WTC11 (cell line): ENCODE data around the gene GALP. TPM values are rescaled to one million over a fixed set of nuclear protein-coding genes. Genes with fewer than 3 reads are reported as not detected.

ENCODE experiments used
- total RNA-seq: library from RNA; stranded (reverse); gene quantifications from 3 replicates; pipeline ENCODE4 v1.2.3, GENCODE V29; 2021

GALP gene
- total RNA-seq, 1 experiment from 2014 or later, result not detected

Other genes with a start within 250 kb of the GALP start
- gene NLRP13, start 243.7 kb upstream of the GALP start, total RNA-seq, result not detected in 3 replicates
- not detected in 3 replicates for gene NLRP8, start 228.2 kb upstream of the GALP start, total RNA-seq
- not detected in 3 replicates for gene NLRP5, start 189.2 kb upstream of the GALP start, total RNA-seq
- 60.8 to 62.9 TPM (median 62.0 TPM) in 3 replicates for gene ZNF787, start 54.7 kb upstream of the GALP start, total RNA-seq
- 84.0 to 87.9 TPM (median 87.7 TPM) in 3 replicates for gene ZNF444, start 34.7 kb upstream of the GALP start, total RNA-seq
- gene ZSCAN5B, start 21.8 kb downstream of the GALP start, total RNA-seq, result not detected in 3 replicates
- gene ZSCAN5C, start 26.3 kb downstream of the GALP start, total RNA-seq, result not detected in 3 replicates
- gene EDDM13, start 96.7 kb downstream of the GALP start, total RNA-seq, result not detected in 3 replicates
- gene ZSCAN5A, start 138.8 kb downstream of the GALP start, total RNA-seq, result 9.0 to 10.4 TPM (median 9.8 TPM) in 3 replicates
- gene ZNF582, start 217.5 kb downstream of the GALP start, total RNA-seq, result 3.5 to 5.7 TPM (median 5.2 TPM) in 3 replicates
- 1.1 to 2.3 TPM (median 1.6 TPM) in 3 replicates for gene ZNF583, start 228.3 kb downstream of the GALP start, total RNA-seq